Trophoblast cell (in vitro differentiated cells and primary cell): ENCODE results near the gene HNRNPA2B1.

ENCODE experiments used
- DNase-seq, 2 donors: peaks; one replicate each; pipeline ENCODE4 v3.0.0-alpha.2; 2016
- H2AFZ ChIP-seq: 2 replicates; pipeline ENCODE4 v1.6.1; 2013; ENCODE audit warnings: low read length, moderate library complexity, mild to moderate bottlenecking; ENCODE audit not compliant: insufficient read depth, poor library complexity
- H2AK5ac ChIP-seq: 2 replicates; pipeline ENCODE4 v1.6.1; 2013; ENCODE audit warnings: mild to moderate bottlenecking, low read length
- H2BK120ac ChIP-seq: 2 replicates; pipeline ENCODE4 v1.6.1; 2013; ENCODE audit warnings: low read length, mild to moderate bottlenecking, moderate library complexity; ENCODE audit not compliant: insufficient read depth, poor library complexity
- H2BK12ac ChIP-seq: 2 replicates; pipeline ENCODE4 v1.6.1; 2013; ENCODE audit warnings: mild to moderate bottlenecking, low read length, moderate library complexity
- H2BK5ac ChIP-seq: 2 replicates; pipeline ENCODE4 v1.6.1; 2013; ENCODE audit warnings: low read length, low read depth, moderate library complexity, mild to moderate bottlenecking; ENCODE audit not compliant: poor library complexity
- H3K14ac ChIP-seq: 2 replicates; pipeline ENCODE4 v1.6.1; 2013; ENCODE audit warnings: mild to moderate bottlenecking, low read length
- H3K18ac ChIP-seq: 2 replicates; pipeline ENCODE4 v1.6.1; 2013; ENCODE audit warnings: mild to moderate bottlenecking, low read length
- H3K23ac ChIP-seq: 2 replicates; pipeline ENCODE4 v1.6.1; 2013; ENCODE audit warnings: low read length
- H3K27ac ChIP-seq: 2 replicates; pipeline ENCODE4 v1.5.1; 2013; ENCODE audit warnings: low read depth, mild to moderate bottlenecking, inconsistent platforms, low read length, moderate library complexity
- H3K27me3 ChIP-seq: 2 replicates; pipeline ENCODE4 v1.6.1; 2013; ENCODE audit warnings: inconsistent platforms, mild to moderate bottlenecking, low read length, moderate library complexity; ENCODE audit not compliant: insufficient read depth
- H3K36me3 ChIP-seq, 2 experiments: 1 replicate in 1 of 2; 2 replicates in 1 of 2; pipeline ENCODE4 v1.6.1; 2013; ENCODE audit warnings: low read length in 2 of 2, mild to moderate bottlenecking in 2 of 2, moderate library complexity in 1 of 2; ENCODE audit not compliant: insufficient read depth in 2 of 2, control insufficient read depth in 1 of 2
- H3K4ac ChIP-seq: 2 replicates; pipeline ENCODE4 v1.6.1; 2013; ENCODE audit warnings: low read depth, mild to moderate bottlenecking, low read length, moderate library complexity
- H3K4me1 ChIP-seq, 2 experiments: 1 replicate in 1 of 2; 2 replicates in 1 of 2; pipeline ENCODE4 v1.6.1; 2013; ENCODE audit warnings: low read length in 2 of 2, mild to moderate bottlenecking in 2 of 2, moderate library complexity in 1 of 2; ENCODE audit not compliant: insufficient read depth in 2 of 2, control insufficient read depth in 1 of 2
- H3K4me2 ChIP-seq: 2 replicates; pipeline ENCODE4 v1.6.1; 2013; ENCODE audit warnings: inconsistent platforms, mild to moderate bottlenecking, low read length, moderate library complexity
- H3K4me3 ChIP-seq: 2 replicates; pipeline ENCODE4 v1.5.1; 2013; ENCODE audit warnings: mild to moderate bottlenecking, low read depth, low read length, inconsistent platforms
- H3K79me1 ChIP-seq: one replicate; pipeline ENCODE4 v1.6.1; 2013; ENCODE audit warnings: low read length
- H3K79me2 ChIP-seq: 2 replicates; pipeline ENCODE4 v1.6.1; 2013; ENCODE audit warnings: low read length, mild to moderate bottlenecking; ENCODE audit not compliant: control insufficient read depth, insufficient read depth, poor library complexity
- H3K9ac ChIP-seq: 2 replicates; pipeline ENCODE4 v1.6.1; 2013; ENCODE audit warnings: mild to moderate bottlenecking, low read length
- H3K9me3 ChIP-seq: 2 replicates; pipeline ENCODE4 v1.6.1; 2013; ENCODE audit warnings: low read depth, mild to moderate bottlenecking, control low read depth, inconsistent platforms, low read length; ENCODE audit not compliant: insufficient read depth
- H4K12ac ChIP-seq: 2 replicates; pipeline ENCODE4 v1.6.1; 2013; ENCODE audit warnings: low read depth, mild to moderate bottlenecking, low read length, moderate library complexity
- H4K8ac ChIP-seq: 2 replicates; pipeline ENCODE4 v1.6.1; 2013; ENCODE audit warnings: low read depth, mild to moderate bottlenecking, low read length, moderate library complexity
- H4K91ac ChIP-seq: one replicate; pipeline ENCODE4 v1.6.1; 2013; ENCODE audit warnings: low read depth, mild to moderate bottlenecking, low read length, moderate library complexity
- WGBS: extraction: QIAGEN DNeasy Blood & Tissue Kit; methylation state at CpG from one replicate; pipeline ENCODE4 v1.1.7; 2013; ENCODE audit warnings: missing lambda C conversion rate; ENCODE audit not compliant: insufficient read length, insufficient coverage; ENCODE audit errors: extremely low coverage; 5-methylcytosine and 5-hydroxymethylcytosine counted together

The HNRNPA2B1 gene

GRCh38 chr7:26141077-26141476, 59.5 kb downstream of the HNRNPA2B1 start:
- Histone ChIP-seq H3K79me2 (no peaks in the 10 kb centered on the region), H4K12ac (no peak overlapping the region), H3K9me3 (no peaks in the 10 kb centered on the region), H2BK5ac (no peak overlapping the region), H3K4me3 (no peak overlapping the region), H3K4ac (no peak overlapping the region), H3K18ac (no peak overlapping the region), H2AK5ac (no peak overlapping the region), H4K8ac (no peak overlapping the region), H3K36me3 (no peaks in the 10 kb centered on the region), H3K14ac (no peak overlapping the region), H3K4me1 (no peaks in the 10 kb centered on the region), H2AFZ (no peak overlapping the region), H3K79me1 (no peaks in the 10 kb centered on the region), H3K23ac (no peak overlapping the region), H3K27ac (no peak overlapping the region), H3K27me3 (no peaks in the 10 kb centered on the region), H4K91ac (no peak overlapping the region), H3K4me2 (no peak overlapping the region), H2BK120ac (no peak overlapping the region), H2BK12ac (no peak overlapping the region), H3K9ac (no peak overlapping the region)
- no CpG with 5 or more reads among the region's 2 CpGs for WGBS
- DNase-seq = no peak

- H3K4ac ChIP-seq = no peak overlapping the region
- H4K91ac ChIP-seq = no peak overlapping the region
- H3K9me3 ChIP-seq = no peaks in the 10 kb centered on the region
- H3K18ac ChIP-seq = no peak overlapping the region
- no peaks in the 10 kb centered on the region for H3K79me2 ChIP-seq
- H4K12ac ChIP-seq = no peak overlapping the region
- no peak overlapping the region for H3K23ac ChIP-seq
- no peak overlapping the region for H4K8ac ChIP-seq
- H2BK120ac ChIP-seq = no peak overlapping the region
- no peak overlapping the region for H2AFZ ChIP-seq
- H3K14ac ChIP-seq = no peak overlapping the region
- H3K27me3 ChIP-seq = no peaks in the 10 kb centered on the region
- H3K79me1 ChIP-seq = no peaks in the 10 kb centered on the region
- no peak for DNase-seq
- H3K36me3 ChIP-seq = no peaks in the 10 kb centered on the region
- no peaks in the 10 kb centered on the region for H3K4me1 ChIP-seq
- no peak overlapping the region for H3K4me2 ChIP-seq
- H3K27ac ChIP-seq = no peak overlapping the region
- no peak overlapping the region for H3K4me3 ChIP-seq
- no peak overlapping the region for H2AK5ac ChIP-seq
- H2BK12ac ChIP-seq = no peak overlapping the region
- WGBS = no CpG with 5 or more reads among the region's 1 CpG
- H3K9ac ChIP-seq = no peak overlapping the region
- H2BK5ac ChIP-seq = no peak overlapping the region
Measured at GRCh38 chr7:26140380-26140779, 60.2 kb downstream of the HNRNPA2B1 start.
